Pancreas (tissue), 10 donors: ENCODE measurements around the gene PNPLA7. TPM values are rescaled to one million over a fixed set of nuclear protein-coding genes. Genes with fewer than 3 reads are reported as not detected.
"Not testable (repeated sequence)": the region's sequence is repeated elsewhere in the genome, so short reads cannot be mapped to it uniquely, and the experiment has no call there.

Experiments
- ATAC-seq, 4 donors: fragments of 200-7000 bp; cut with Tn5 transposase; one replicate each; pipeline versions ENCODE4 v1.8.0 to v1.9.1; 2020; ENCODE audit warnings: mild to moderate bottlenecking in 4 of 4, moderate library complexity in 4 of 4
- DNase-seq, 6 donors: peaks; one replicate each; pipeline ENCODE4 v3.0.0-alpha.2; 2020
- FAIRE-seq: peaks from 2 replicates; lab custom pipeline; 2012; peaks lifted over from hg19 to GRCh38; lab: Jason Lieb, UNC
- H3K27ac ChIP-seq, 4 donors: fragments of 200-600 bp; sonication (generic); 1 replicate in 3 of 4; 2 replicates in 1 of 4; pipeline versions ENCODE4 v1.5.0 to v1.8.0; 2020
- H3K27me3 ChIP-seq, 4 donors: fragments of 200-600 bp; one replicate each; pipeline ENCODE4 v1.8.0; 2021
- H3K36me3 ChIP-seq, 3 donors: fragments of 200-600 bp; sonication (generic) in 1 of 3; one replicate each; pipeline versions ENCODE4 v1.5.0 to v1.8.0; 2020 to 2021
- H3K4me1 ChIP-seq, 3 donors: fragments of 200-600 bp; one replicate each; pipeline ENCODE4 v1.8.0; 2021
- H3K4me3 ChIP-seq, 4 donors: fragments of 200-600 bp; sonication (generic) in 2 of 4; one replicate each; pipeline versions ENCODE4 v1.5.0 to v1.8.0; 2020 to 2021
- H3K9me3 ChIP-seq, 4 donors: fragments of 200-600 bp; one replicate each; pipeline ENCODE4 v1.8.0; 2021
- WGBS, 2 donors: extraction: QIAGEN DNeasy Blood & Tissue Kit; methylation state at CpG; one replicate each; pipeline ENCODE4 v1.1.7; 2013; 5-methylcytosine and 5-hydroxymethylcytosine counted together
- intact Hi-C, 3 donors: fragments of 100-400 bp; cut with DNase I; formaldehyde crosslinking; loops; one replicate each; pipeline versions ENCODE4 v1.11.1 to v1.14.2; 2022
- polyA plus RNA-seq, 2 donors: library from polyadenylated mRNA; stranded (reverse); fragments of 200-250 nt; gene quantifications; one replicate each; pipeline ENCODE4 v1.2.3, GENCODE V29; 2013
- total RNA-seq, 6 donors: library from RNA; stranded (reverse); fragmentation: NEBNext Ultra II Directional in 4 of 6; extraction: Animal tissue kit (Norgen Biotek cat#: 25700) in 4 of 6; gene quantifications; one replicate each; pipeline versions ENCODE4 v1.2.1 to v1.2.4, GENCODE V29; 2021 to 2023
- TF ChIP-seq, protein P1 (sequence below), 4 donors: fragments of 200-600 bp; sonication (generic) in 3 of 4; IDR thresholded peaks; one replicate each; pipeline versions ENCODE4 v1.5.0 to v1.8.0; 2021; ENCODE audit warnings: antibody characterized with exemption in 4 of 4
- donor health status: healthy with polysubstance abuse.
- donor health status: DM: no; HTN: no; CAD: no; lungs with moderate emphysema.
- donor health status: DM: no; HTN: no; CAD: no.
- donor health status: control.
- donor health status: control.
- donor health status: Bipolar disorder and iron deficiency.
- donor health status: DM: yes; HTN: yes; CAD: no.
- donor health status: DM: no; HTN: no; CAD: no.
- donor health status: DM: no; HTN: no; CAD: no.
- donor health status: DM: yes; HTN: yes; CAD: no.

The PNPLA7 gene
- total and polyA plus RNA-seq, 8 donors: 7.1 to 71.8 (median 18.0) TPM

DNA sequence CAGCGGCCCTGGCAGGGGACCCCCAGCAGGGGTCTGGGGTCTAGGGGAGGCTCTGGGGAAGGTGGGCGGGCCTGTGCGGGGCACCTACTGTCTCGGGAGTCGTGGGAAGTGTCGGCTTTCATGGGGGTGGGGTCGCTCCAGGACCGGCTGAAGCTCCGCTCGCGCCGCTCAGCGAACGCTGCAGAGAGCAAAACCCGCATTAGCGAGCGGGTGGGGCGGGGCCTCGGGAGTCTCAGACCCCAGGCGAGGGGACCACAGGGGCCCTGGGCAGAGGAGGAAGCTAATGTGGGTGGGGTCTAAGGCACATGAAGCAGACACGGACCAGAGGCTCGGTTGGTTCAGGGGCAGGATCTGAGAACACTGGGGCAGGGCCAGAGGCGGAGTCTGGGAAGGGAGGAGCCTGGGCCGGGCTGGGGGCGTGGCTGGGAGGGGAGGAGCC lies 96.5 kb downstream of the PNPLA7 start:
- H3K4me3 ChIP-seq: peak overlapping the region in 1 of 4 donors; percentile 23
- H3K27ac ChIP-seq: no peak overlapping the region
- WGBS, 2 donors: 58 to 66% methylated on average over 24 to 25 of the region's 25 CpGs
- peak; percentile 45 to 82 (median 76) for DNase-seq
- no peaks in the 10 kb centered on the region for H3K27me3 ChIP-seq
- peaks cover 0 to 13% (median 0%) of the 10 kb centered on the region in 3 donors for H3K36me3 ChIP-seq
- FAIRE-seq: no peak
- peaks cover 0 to 19% (median 0%) of the 10 kb centered on the region in 3 donors for H3K4me1 ChIP-seq
- peak in 3 of 4 donors; percentile 37 to 67 (median 51) for ATAC-seq
- intact Hi-C loops: no loop called here
- TF ChIP-seq, protein P1, sequence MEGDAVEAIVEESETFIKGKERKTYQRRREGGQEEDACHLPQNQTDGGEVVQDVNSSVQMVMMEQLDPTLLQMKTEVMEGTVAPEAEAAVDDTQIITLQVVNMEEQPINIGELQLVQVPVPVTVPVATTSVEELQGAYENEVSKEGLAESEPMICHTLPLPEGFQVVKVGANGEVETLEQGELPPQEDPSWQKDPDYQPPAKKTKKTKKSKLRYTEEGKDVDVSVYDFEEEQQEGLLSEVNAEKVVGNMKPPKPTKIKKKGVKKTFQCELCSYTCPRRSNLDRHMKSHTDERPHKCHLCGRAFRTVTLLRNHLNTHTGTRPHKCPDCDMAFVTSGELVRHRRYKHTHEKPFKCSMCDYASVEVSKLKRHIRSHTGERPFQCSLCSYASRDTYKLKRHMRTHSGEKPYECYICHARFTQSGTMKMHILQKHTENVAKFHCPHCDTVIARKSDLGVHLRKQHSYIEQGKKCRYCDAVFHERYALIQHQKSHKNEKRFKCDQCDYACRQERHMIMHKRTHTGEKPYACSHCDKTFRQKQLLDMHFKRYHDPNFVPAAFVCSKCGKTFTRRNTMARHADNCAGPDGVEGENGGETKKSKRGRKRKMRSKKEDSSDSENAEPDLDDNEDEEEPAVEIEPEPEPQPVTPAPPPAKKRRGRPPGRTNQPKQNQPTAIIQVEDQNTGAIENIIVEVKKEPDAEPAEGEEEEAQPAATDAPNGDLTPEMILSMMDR (IDR thresholded peaks at IDR 0.05): no peak
- H3K9me3 ChIP-seq: no peaks in the 10 kb centered on the region

DNA sequence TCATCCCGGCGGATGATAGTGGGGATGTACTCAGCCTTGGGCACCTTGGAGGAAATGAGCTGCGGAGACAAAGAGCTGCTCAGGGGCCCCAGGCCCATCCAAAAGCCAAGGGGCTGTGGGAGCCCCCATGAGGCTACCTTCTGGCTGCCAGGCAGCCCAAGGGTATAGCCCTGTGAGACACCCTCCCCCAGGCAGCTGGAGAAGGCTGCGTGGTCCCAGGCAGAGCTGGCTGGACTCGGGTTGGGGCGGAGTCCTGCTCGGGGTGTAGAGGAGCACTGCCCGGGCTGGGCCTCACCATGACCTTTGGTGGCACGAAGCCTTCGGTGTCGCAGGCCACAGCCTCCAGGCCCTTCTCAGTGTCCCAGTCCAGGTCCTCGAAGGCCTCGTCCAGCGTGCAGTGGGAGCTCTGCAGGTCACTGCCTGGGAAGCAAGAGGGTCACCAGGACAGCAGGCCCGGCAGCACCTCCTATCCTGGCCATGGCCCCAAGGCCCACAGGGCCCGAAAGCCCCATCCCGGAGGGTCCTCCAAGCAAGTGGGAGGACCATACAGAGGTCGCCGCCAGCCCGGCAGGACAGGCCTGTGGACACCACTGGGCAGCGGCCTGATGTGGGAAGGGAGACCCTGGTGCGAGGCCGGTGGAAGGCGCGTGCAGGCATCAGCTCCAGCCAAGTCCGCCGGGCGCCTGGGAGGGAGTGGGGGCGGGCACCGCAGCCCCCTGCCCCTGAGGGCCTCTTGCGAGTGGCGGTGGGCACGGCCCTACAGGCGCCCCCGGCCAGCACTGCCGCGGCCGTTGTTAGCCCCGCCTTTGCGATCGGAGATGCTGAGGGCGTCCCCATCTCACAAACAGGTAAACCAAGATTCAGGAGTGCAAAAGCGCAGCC lies 97.2 kb downstream of the PNPLA7 start:
- H3K4me1 ChIP-seq: peaks cover 0 to 15% (median 0%) of the 10 kb centered on the region in 3 donors
- no peaks in the 10 kb centered on the region for H3K9me3 ChIP-seq
- no peak for ATAC-seq
- H3K4me3 ChIP-seq: peak overlapping the region in 1 of 4 donors; percentile 23
- H3K36me3 ChIP-seq: peaks cover 0 to 13% (median 0%) of the 10 kb centered on the region in 3 donors
- no peak for FAIRE-seq
- 91 to 96% methylated on average over 34 to 43 of the region's 43 CpGs for WGBS, 2 donors
- intact Hi-C loops: no loop called here
- H3K27me3 ChIP-seq: no peaks in the 10 kb centered on the region
- peak; percentile 21 to 86 (median 56) for DNase-seq
- H3K27ac ChIP-seq: no peak overlapping the region
- TF ChIP-seq, protein P1 (IDR thresholded peaks at IDR 0.05): no peak

DNA sequence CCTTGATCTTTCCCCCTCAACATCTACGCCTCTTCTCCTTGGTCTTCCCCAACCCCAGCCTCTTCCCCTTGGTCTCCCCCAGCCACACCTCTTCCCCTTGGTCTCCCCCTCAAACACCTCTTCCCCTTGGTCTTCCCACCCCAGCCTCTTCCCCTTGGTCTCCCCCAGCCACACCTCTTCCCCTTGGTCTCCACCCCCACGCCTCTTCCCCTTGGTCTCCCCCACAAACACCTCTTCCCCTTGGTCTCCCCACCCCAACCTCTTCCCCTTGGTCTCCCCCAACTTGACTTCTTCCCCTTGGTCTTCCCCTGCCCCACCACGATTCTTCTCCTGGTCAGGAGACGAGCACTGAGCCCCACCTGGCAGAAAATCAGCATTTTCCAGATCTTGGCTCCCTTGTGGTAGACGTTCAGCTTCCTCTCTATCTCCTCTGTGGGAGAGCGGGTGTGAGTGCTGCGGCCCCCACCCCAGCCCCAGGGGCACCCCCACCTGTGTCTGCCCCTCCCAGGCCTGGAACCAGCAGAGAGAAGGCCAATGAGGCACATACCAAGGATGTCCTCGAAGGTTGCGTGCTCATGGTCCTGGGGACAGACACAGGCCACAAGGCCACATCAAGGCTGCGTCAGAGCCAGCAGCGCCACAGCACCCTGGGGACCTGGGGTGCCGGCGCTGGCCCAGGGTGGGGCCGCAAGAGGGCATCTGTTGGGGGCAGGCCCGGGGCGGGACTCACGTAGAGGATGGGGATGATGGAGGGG lies 98.0 kb downstream of the PNPLA7 start:
- Histone ChIP-seq H3K4me1 (peaks cover 0 to 6% (median 0%) of the 10 kb centered on the region in 3 donors), H3K4me3 (no peak overlapping the region), H3K36me3 (peaks cover 0 to 13% (median 0%) of the 10 kb centered on the region in 3 donors), H3K27me3 (no peaks in the 10 kb centered on the region), H3K9me3 (no peaks in the 10 kb centered on the region), H3K27ac (no peak overlapping the region)
- TF ChIP-seq, protein P1 (IDR thresholded peaks at IDR 0.05): no peak
- intact Hi-C loops: no loop called here
- ATAC-seq: no peak
- WGBS, 2 donors: 90 to 92% methylated on average over 17 of the region's 17 CpGs
- peak in 4 of 6 donors; percentile 25 to 79 (median 34) for DNase-seq
- no peak for FAIRE-seq

DNA sequence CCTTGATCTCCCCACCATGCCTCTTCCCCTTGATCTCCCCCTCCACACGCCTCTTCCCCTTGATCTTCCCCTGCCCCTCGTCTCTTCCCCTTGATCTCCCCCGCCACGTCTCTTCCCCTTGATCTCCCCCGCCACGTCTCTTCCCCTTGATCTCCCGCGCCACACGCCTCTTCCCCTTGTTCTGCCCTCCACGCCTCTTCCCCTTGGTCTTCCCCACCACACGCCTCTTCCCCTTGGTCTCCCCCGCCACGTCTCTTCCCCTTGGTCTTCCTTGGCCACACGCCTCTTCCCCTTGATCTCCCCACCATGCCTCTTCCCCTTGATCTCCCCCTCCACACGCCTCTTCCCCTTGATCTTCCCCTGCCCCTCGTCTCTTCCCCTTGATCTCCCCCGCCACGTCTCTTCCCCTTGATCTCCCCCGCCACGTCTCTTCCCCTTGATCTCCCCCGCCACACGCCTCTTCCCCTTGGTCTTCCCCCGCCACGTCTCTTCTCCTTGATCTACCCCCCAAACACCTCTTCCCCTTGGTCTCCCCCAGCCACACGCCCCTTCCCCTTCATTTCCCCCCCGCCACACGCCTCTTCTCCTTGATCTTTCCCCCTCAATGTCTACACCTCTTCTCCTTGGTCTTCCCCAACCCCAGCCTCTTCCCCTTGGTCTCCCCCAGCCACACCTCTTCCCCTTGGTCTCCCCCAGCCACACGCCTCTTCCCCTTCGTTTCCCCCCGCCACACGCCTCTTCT lies 98.8 kb downstream of the PNPLA7 start:
- ATAC-seq, H3K4me1 ChIP-seq, FAIRE-seq, H3K4me3 ChIP-seq, H3K27me3 ChIP-seq, H3K27ac ChIP-seq, intact Hi-C loops, H3K9me3 ChIP-seq: not testable (repeated sequence)
- H3K36me3 ChIP-seq: peaks cover 0 to 13% (median 0%) of the 10 kb centered on the region in 3 donors
- DNase-seq: peak in 1 of 6 donors; percentile 3
- 91 to 95% methylated on average over 9 to 12 of the region's 31 CpGs for WGBS, 2 donors

DNA sequence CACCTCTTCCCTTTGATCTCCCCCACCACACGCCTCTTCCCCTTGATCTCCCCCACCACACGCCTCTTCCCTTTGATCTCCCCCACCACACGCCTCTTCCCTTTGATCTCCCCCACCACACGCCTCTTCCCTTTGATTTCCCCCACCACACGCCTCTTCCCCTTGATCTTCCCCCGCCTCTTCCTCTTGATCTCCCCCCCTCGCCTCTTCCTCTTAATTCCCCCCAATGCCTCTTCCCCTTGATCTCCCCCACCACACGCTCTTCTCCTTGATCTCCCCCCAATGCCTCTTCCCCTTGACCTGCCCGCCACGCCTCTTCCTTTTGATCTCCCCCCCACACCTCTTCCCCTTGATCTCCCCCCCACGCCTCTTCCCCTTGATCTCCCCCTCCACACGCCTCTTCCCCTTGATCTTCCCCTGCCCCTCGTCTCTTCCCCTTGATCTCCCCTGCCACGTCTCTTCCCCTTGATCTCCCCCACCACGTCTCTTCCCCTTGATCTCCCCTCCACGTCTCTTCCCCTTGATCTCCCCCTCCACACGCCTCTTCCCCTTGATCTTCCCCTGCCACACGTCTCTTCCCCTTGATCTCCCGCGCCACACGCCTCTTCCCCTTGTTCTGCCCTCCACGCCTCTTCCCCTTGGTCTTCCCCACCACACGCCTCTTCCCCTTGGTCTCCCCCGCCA lies 99.5 kb downstream of the PNPLA7 start:
- H3K4me1 ChIP-seq, H3K27ac ChIP-seq, ATAC-seq, intact Hi-C loops, H3K9me3 ChIP-seq, H3K4me3 ChIP-seq, H3K27me3 ChIP-seq, FAIRE-seq: not testable (repeated sequence)
- peak in 2 of 6 donors; percentile 3 to 11 for DNase-seq
- 87 to 96% methylated on average over 21 of the region's 24 CpGs for WGBS, 2 donors
- H3K36me3 ChIP-seq: peaks cover 0 to 13% (median 0%) of the 10 kb centered on the region in 3 donors
